ENCODE results near the gene TRAF3IP3.
A peak's percentile ranks its signal among the peaks of the same experiment; 100 is the strongest.

TRAF3IP3 gene

DNA sequence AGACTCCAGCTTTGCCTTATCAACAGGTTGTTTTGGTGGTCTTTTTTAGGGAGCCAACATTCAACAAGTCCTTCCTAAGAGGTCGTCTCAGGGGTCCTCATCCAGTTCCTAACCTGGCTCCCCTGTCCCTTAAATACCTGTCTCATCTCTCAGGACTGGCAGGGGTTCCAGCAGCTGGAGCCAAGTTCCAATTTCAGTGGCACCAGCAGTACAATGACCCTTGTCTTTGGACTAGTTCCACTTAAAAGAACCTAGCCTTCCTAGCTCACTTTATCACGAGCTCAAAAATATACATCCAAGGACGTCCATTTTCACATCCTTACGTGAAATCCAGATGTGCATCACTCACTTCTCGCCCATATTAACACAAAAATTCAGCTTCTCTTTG lies 18.7 kb upstream of the TRAF3IP3 start:
- no peak for DNase-seq (ENCODE audit: low read depth in 2 of 2)

GRCh38 chr1:209738270-209738669 lies 17.6 kb upstream of the TRAF3IP3 start:
- no peak for DNase-seq (ENCODE audit: low read depth in 2 of 2)

- DNase-seq (ENCODE audit: low read depth in 2 of 2) = no peak
Observed at GRCh38 chr1:209741193-209741592, 14.7 kb upstream of the TRAF3IP3 start.

DNA sequence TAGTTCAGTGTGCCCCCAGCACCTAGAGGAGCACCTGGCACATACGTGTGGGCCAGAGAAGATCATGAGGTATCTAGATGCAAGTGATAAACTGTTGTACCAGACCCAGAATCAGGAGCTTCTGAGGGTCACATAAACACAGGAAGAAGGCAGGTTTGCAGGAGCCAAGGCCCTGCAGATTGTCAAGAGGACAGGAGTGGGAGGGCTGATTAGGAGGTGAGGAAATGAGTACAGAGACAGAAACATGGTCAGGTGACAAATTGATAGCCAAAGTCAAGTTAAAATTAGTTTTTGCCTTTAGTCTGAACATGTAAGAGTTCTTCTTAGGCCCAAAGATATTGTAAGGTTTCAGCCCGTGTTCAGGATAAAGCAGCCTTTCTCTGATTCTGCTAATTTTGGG lies 14.0 kb upstream of the TRAF3IP3 start:
- DNase-seq (ENCODE audit: low read depth in 2 of 2) = no peak

DNA sequence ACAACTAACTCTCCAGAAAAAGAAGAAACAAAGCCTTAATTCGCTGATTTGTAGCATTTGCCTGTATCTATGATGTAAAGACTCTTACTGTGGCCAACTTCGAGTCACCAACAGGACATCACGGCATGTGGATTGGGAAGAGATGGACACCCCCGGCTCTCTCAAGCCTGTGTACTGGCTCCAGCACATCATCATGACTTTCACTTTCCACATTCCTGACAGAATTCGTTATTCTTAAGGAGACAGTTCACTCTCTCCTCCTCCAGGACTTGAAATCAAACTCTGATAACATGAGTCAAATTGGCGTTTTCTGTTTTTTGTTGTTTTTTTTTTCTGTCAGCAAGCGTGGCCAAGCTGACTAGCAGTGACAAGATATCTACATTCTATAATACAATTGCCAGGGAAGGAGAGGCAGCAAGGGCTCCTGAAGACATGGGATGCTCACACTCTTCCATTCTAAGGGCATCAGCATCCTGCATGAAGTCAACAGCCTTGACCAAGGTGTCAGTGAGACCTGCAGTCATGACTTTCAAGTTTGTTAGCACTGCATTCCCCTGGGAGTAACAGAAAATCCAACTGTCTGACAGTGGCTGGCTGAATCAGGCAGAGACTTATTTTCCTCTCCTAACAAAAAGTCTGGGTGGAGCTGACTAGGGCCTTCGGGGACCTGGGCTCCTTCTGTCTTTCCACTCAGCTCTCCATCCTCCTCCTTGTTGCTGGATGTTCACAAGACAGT lies 13.3 kb upstream of the TRAF3IP3 start:
- DNase-seq (ENCODE audit: low read depth in 2 of 2) = no peak

- DNase-seq (ENCODE audit: low read depth in 2 of 2) = no peak
Observed at GRCh38 chr1:209743145-209743482, 12.7 kb upstream of the TRAF3IP3 start.

- no peak for DNase-seq (ENCODE audit: low read depth in 2 of 2)
Observed at GRCh38 chr1:209746451-209747165, 9.2 kb upstream of the TRAF3IP3 start.

- peak; percentile 85 to 87 for DNase-seq (ENCODE audit: low read depth in 2 of 2)
Observed at GRCh38 chr1:209747580-209748262, 8.1 kb upstream of the TRAF3IP3 start.

GRCh38 chr1:209748620-209749019 lies 7.2 kb upstream of the TRAF3IP3 start:
- no peak for DNase-seq (ENCODE audit: low read depth in 2 of 2)

- no peak for DNase-seq (ENCODE audit: low read depth in 2 of 2)
Observed at GRCh38 chr1:209749205-209749604, 6.6 kb upstream of the TRAF3IP3 start.

DNA sequence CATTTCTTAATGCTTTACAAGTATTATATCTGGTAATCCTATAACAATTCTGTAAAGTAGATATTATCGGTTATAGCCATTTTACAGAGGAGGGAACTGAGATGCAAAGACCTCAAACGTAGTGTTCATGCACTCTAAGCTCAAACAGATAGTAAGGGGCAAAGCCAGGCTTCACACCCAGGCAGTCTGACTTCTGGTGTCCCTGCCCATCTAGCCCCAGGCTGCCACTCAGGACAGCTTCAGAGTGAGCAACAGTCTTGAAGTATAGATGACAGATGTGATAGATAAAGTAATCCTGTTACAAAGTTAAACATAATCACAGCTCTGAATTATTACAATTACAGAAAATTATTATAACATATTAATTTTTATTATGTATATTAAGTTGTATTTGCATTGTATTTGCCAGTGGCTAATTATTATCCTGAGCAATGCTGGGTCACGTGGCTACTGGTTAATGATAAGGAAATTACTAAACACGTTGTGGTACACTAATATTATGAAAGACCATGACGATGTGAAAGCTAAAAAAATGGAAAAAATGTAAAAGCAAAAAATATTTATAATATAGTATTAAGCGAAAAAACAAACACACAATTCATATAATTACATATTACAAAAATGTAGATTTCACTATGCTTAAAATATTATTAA lies 6.1 kb upstream of the TRAF3IP3 start:
- DNase-seq (ENCODE audit: low read depth in 2 of 2) = no peak

DNA sequence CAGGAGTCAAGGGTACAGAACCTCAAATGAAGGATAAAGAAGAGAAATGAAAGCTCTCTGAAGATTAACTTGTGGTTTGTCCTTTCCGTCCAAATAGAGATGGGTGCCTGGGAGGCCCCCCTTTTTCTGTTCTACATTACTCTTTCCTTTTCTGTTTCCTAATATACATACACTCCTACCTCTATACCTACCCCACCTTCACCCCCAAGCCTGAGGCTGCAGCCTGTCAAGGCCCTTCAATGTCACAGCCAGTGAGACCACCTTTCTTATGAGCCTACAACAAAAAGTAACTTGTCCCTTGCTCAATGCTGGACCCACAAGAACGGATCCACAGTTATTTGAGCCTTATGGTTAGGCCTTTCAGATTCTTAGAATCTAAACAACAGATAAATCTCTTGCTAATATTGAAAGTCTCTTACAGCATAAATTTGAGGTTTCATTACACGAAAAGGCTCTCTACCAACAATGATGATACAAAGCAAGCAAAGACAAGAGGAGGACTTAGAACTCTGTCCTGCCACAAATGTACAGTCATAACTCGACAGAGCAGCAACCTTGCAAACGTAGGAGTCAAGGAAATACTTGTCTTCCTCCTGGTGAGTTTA lies 4.1 kb upstream of the TRAF3IP3 start:
- DNase-seq (ENCODE audit: low read depth in 2 of 2) = no peak

- no peak for DNase-seq (ENCODE audit: low read depth in 2 of 2)
Observed at GRCh38 chr1:209752890-209753289, 3.0 kb upstream of the TRAF3IP3 start.

DNA sequence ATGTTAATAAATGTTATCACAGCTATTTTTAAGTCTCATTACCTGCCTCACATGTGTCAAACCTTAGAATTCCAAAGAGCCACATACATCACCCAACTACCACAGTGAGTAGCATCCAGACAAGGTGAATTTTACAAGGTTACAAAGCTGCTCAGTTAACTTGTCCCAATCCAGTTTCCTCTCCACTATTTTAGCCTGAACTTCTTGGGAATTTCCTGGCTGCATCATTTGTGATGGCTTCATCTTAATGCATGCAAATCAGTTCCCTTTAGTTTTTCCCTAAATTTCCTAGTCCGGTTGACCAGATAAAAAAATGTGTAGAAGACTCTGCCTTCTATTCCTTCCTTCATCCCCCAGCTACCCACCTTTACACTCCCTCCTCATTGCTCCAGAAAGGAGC lies 597 bp upstream of the TRAF3IP3 start:
- DNase-seq (ENCODE audit: low read depth in 2 of 2) = no peak

- no peak for DNase-seq (ENCODE audit: low read depth in 2 of 2)
Observed at GRCh38 chr1:209756615-209757445, 977 bp downstream of the TRAF3IP3 start.

GRCh38 chr1:209758400-209758799 lies 2.5 kb downstream of the TRAF3IP3 start:
- no peak for DNase-seq (ENCODE audit: low read depth in 2 of 2)

- DNase-seq (ENCODE audit: low read depth in 2 of 2) = no peak
Observed at GRCh38 chr1:209759829-209760359, 4.0 kb downstream of the TRAF3IP3 start.

DNA sequence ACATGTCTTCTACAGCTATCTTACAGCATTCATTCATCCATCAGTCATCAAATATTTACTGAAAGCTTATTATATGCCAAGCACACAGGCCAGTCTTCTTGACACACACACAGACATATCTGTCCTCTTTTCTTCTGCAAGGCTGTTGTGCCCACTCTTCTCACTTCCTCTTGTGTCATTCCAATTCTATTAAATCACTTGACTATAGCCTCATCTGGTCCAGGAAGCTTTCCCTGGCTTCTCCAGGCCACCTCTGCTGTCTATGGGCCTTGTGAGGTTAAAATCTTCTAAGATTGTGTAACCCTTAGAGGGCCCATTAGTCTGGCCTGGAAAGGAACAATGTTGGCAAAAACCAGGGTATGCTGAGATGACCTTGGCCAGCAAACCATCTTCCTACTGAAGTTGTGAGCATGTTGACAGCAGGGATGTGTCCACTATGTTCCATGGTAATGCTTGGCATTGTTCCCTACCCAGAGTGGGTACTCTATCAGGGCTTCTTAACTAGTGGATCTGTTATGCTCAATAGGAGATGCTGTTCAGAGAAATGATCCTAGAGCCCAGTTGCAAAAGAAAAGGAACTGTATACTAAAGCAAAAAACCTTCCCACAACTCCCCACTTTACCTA lies 5.3 kb downstream of the TRAF3IP3 start:
- no peak for DNase-seq (ENCODE audit: low read depth in 2 of 2)

DNA sequence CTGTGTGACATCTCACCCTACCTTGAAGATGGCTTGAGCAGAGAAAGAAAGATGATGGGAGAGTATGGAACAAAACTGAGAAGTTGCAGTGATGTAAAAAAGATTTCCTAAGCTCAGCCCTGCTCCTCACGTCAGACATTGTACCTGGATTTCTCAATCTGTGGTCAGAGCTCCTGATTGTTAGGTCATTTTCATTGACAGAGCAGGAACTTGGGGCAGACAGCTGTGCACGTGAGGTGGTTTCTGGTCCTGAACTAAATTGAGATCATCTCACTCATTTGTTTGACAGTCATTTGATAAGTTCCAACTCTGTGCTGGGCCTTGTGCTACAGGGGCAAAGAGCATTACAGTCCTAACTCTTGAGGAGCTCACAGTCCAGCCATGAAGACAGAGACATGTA lies 10.2 kb downstream of the TRAF3IP3 start:
- DNase-seq (ENCODE audit: low read depth in 2 of 2) = no peak

DNA sequence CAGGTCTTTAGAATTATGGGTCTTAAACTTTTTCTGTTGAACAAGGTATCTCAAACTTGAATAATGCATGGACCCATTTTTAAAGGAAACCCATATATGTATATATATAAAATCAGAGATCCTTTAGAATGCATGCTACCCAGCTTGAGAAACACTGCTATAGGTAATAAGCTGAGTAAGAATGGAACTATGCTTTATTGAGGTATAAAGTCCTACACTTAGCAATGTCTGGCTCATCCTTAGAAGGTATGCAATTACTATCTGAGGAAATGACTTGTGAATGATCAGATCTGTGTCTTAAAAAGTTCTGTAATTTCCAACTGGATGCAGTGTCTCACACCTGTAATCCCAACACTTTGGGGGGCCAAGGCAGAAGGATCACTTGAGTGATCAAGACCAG lies 11.2 kb downstream of the TRAF3IP3 start:
- no peak for DNase-seq (ENCODE audit: low read depth in 2 of 2)
